ENCODE measurements around the gene MX1. TPM values are rescaled to one million over a fixed set of nuclear protein-coding genes. Genes with fewer than 3 reads are reported as not detected.

Gene MX1
- total and polyA plus RNA-seq, 2 experiments from 2014 or later, result 2.1 to 6.5 TPM

Other genes with a start within 250 kb of the MX1 start
- gene FAM3B, start 109.4 kb upstream of the MX1 start, total RNA-seq (2014; rRNA removed; shearing (Covaris generic)), result 0.74 and 2.5 TPM in 2 replicates
- gene FAM3B, start 109.4 kb upstream of the MX1 start, polyA plus RNA-seq (2016; fragmentation: Nextera tagmentation; extraction: Ambion mirVana), result 2.5 and 3.6 TPM in 2 replicates
- 8.1 and 9.2 TPM in 2 replicates for gene MX2, start 64.2 kb upstream of the MX1 start, total RNA-seq (2014; rRNA removed; shearing (Covaris generic))
- gene MX2, start 64.2 kb upstream of the MX1 start, polyA plus RNA-seq (2016; fragmentation: Nextera tagmentation; extraction: Ambion mirVana), result 5.4 and 6.1 TPM in 2 replicates
- 4.9 and 7.1 TPM in 2 replicates for gene TMPRSS2, start 81.9 kb downstream of the MX1 start, total RNA-seq (2014; rRNA removed; shearing (Covaris generic))
- 1.6 and 2.3 TPM in 2 replicates for gene TMPRSS2, start 81.9 kb downstream of the MX1 start, polyA plus RNA-seq (2016; fragmentation: Nextera tagmentation; extraction: Ambion mirVana)